Epithelial cell of esophagus (primary cell): Measurements from ENCODE around the gene SLC5A6.

Source experiments
- DNase-seq: peaks from one replicate; pipeline ENCODE4 v3.0.0; 2010; ENCODE audit warnings: low read depth
- H3K4me3 ChIP-seq: 2 replicates; pipeline ENCODE4 v1.5.1; 2011; ENCODE audit warnings: mild to moderate bottlenecking, low read length, control low read depth
- TF ChIP-seq, protein P1 (sequence below): IDR thresholded peaks from 2 replicates; pipeline ENCODE4 v1.5.1; 2011; ENCODE audit warnings: low read depth, mild to moderate bottlenecking, low read length, control low read depth, inconsistent platforms; ENCODE audit not compliant: insufficient read depth; ENCODE audit errors: missing control alignments

Gene SLC5A6

GRCh38 chr2:27245116-27245515 is 33.0 kb upstream of the SLC5A6 start:
- TF ChIP-seq, protein P1, sequence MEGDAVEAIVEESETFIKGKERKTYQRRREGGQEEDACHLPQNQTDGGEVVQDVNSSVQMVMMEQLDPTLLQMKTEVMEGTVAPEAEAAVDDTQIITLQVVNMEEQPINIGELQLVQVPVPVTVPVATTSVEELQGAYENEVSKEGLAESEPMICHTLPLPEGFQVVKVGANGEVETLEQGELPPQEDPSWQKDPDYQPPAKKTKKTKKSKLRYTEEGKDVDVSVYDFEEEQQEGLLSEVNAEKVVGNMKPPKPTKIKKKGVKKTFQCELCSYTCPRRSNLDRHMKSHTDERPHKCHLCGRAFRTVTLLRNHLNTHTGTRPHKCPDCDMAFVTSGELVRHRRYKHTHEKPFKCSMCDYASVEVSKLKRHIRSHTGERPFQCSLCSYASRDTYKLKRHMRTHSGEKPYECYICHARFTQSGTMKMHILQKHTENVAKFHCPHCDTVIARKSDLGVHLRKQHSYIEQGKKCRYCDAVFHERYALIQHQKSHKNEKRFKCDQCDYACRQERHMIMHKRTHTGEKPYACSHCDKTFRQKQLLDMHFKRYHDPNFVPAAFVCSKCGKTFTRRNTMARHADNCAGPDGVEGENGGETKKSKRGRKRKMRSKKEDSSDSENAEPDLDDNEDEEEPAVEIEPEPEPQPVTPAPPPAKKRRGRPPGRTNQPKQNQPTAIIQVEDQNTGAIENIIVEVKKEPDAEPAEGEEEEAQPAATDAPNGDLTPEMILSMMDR, result no peak
- DNase-seq, result no peak
- no peak overlapping the region for H3K4me3 ChIP-seq

GRCh38 chr2:27243391-27244130 is 31.5 kb upstream of the SLC5A6 start:
- no peak overlapping the region for H3K4me3 ChIP-seq
- no peak for DNase-seq
- TF ChIP-seq, protein P1, result no peak

DNA sequence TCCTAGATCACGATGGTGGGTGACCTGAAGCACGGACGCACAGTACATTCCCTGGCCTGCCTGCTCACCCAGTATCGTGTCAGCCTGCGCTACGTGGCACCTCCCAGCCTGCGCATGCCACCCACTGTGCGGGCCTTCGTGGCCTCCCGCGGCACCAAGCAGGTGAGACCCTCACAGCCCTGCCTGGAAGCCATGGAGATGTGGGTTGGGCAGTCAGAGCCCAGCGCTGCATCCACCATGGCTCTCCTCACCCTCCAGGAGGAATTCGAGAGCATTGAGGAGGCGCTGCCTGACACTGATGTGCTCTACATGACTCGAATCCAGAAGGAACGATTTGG is 30.5 kb upstream of the SLC5A6 start:
- TF ChIP-seq, protein P1, result no peak
- DNase-seq, result no peak
- no peak overlapping the region for H3K4me3 ChIP-seq

DNA sequence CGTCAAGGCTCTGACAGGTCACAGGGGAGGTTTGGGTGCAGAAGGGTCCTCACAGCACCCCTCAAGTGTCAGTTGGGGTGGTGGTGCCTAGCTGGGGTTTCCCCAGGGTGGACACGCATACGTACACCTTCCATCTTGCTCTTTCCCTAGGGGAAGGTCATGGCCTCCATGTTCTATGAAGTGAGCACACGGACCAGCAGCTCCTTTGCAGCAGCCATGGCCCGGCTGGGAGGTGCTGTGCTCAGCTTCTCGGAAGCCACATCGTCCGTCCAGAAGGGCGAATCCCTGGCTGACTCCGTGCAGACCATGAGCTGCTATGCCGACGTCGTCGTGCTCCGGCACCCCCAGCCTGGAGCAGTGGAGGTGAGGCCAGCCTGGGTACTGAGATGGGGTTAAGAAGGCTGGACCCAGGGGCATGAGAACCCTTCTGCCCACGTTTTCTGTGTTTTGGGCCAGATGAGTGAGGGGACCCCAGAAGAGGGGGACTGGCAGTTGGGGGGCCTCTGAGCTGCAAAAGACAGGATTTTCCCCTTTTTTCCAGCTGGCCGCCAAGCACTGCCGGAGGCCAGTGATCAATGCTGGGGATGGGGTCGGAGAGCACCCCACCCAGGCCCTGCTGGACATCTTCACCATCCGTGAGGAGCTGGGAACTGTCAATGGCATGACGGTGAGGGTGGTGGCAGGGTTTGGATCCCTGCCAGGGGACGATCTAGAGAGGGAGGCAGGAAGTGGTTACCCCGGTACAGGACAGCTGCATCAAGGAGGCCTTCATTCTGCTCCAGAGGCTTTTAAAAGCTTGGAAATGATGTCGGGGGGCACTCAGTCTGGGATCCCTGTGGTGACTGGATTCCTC is 29.9 kb upstream of the SLC5A6 start:
- no peak overlapping the region for H3K4me3 ChIP-seq
- TF ChIP-seq, protein P1, result no peak
- DNase-seq, result no peak

DNA sequence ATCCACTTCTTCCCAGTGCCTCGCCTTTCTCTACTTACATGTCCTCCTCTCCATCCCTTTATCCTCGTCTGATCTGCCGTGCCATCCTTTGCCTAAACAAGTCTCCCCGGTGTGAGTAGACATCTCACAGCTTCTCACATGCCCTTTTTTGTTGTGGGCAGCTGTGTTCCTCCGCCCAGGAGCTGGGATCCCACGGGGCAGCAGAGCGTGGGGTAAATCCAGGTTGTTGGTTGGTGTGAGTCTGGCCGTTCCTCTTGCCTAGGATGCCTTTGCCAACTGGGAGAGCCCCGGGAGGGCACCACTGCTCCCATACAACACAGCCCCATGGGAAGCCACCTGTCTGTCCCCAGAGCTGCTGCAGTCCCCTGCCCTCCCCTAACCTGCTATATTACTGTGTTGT is 28.3 kb upstream of the SLC5A6 start:
- TF ChIP-seq, protein P1, result no peak
- H3K4me3 ChIP-seq, result no peak overlapping the region
- DNase-seq, result no peak

GRCh38 chr2:27238976-27239375 is 26.9 kb upstream of the SLC5A6 start:
- no peak overlapping the region for H3K4me3 ChIP-seq
- TF ChIP-seq, protein P1, result no peak
- DNase-seq, result no peak
